B cell (primary cell): ENCODE results near the gene PIM3. TPM values are rescaled to one million over a fixed set of nuclear protein-coding genes. Genes with fewer than 3 reads are reported as not detected.

Experiments used
- ATAC-seq: fragments of 200-7000 bp; cut with Tn5 transposase; one replicate; pipeline ENCODE4 v1.10.0; 2021; ENCODE audit warnings: low read depth, mild to moderate bottlenecking, moderate number of reproducible peaks, moderate library complexity
- CTCF ChIA-PET: fragments of 350-600 bp; sonication (Branson Sonifier 250); formaldehyde crosslinking; loops from one replicate; lab custom pipeline; 2021; ENCODE audit warnings: antibody characterized with exemption, inconsistent platforms; lab: Charles Lee
- POLR2A ChIA-PET: fragments of 350-600 bp; sonication (Branson Sonifier 250); formaldehyde crosslinking; loops from one replicate; lab custom pipeline; 2021; ENCODE audit warnings: antibody characterized with exemption; lab: Charles Lee
- DNase-seq: peaks from one replicate; pipeline ENCODE4 v3.0.0; 2013
- H2AFZ ChIP-seq: 2 replicates; pipeline ENCODE4 v1.6.1; 2012; ENCODE audit warnings: mild to moderate bottlenecking, low read depth, low read length; ENCODE audit not compliant: insufficient read depth, poor library complexity, severe bottlenecking
- H3K27ac ChIP-seq, 2 donors: 1 replicate in 1 of 2; 2 replicates in 1 of 2; pipeline ENCODE4 v1.5.1; 2012 to 2013; ENCODE audit warnings: low read length in 2 of 2, mild to moderate bottlenecking in 2 of 2, moderate library complexity in 1 of 2
- H3K27me3 ChIP-seq, 4 experiments: fragments of 200-600 bp in 1 of 4; sonication (generic) in 1 of 4; replicated peaks in 1 of 4; 1 replicate in 2 of 4; 2 replicates in 2 of 4; pipeline versions ENCODE4 v1.6.1 to v1.7.0; 2013 to 2016; ENCODE audit warnings: low read length in 3 of 4, mild to moderate bottlenecking in 2 of 4, mixed read lengths in 1 of 4, moderate library complexity in 1 of 4; ENCODE audit not compliant: insufficient read depth in 4 of 4, control insufficient read depth in 3 of 4; ENCODE audit errors: control extremely low read depth in 1 of 4
- H3K36me3 ChIP-seq, 2 experiments: replicated peaks in 1 of 2; 1 replicate in 1 of 2; 2 replicates in 1 of 2; pipeline versions ENCODE4 v1.6.1 to v1.7.1; 2013; ENCODE audit warnings: low read length in 1 of 2; ENCODE audit not compliant: insufficient read depth in 2 of 2, control insufficient read depth in 1 of 2; ENCODE audit errors: control extremely low read depth in 1 of 2, extremely low read depth in 1 of 2
- H3K4me1 ChIP-seq, 2 donors: fragments of 200-600 bp in 1 of 2; sonication (generic) in 1 of 2; 1 replicate in 1 of 2; 2 replicates in 1 of 2; pipeline versions ENCODE4 v1.5.1 to v1.6.1; 2013 to 2017; ENCODE audit warnings: low read length in 2 of 2; ENCODE audit not compliant: control insufficient read depth in 2 of 2, insufficient read depth in 2 of 2
- H3K4me2 ChIP-seq: replicated peaks from 2 replicates; pipeline ENCODE3; 2012; ENCODE audit warnings: mild to moderate bottlenecking, low read depth, low read length; ENCODE audit not compliant: poor library complexity, severe bottlenecking
- H3K4me3 ChIP-seq, 5 experiments: fragments of 200-600 bp in 1 of 5; sonication (generic) in 1 of 5; 1 replicate in 3 of 5; 2 replicates in 2 of 5; pipeline versions ENCODE4 v1.5.1 to v1.7.0; 2011 to 2016; ENCODE audit warnings: low read length in 4 of 5, mild to moderate bottlenecking in 4 of 5, low read depth in 2 of 5, control low read depth in 1 of 5, moderate library complexity in 1 of 5; ENCODE audit not compliant: insufficient read depth in 1 of 5; ENCODE audit errors: control extremely low read depth in 1 of 5, extremely low read depth in 1 of 5
- H3K79me2 ChIP-seq: fragments of 200-600 bp; sonication (generic); one replicate; pipeline ENCODE4 v1.6.0; 2016; ENCODE audit warnings: low read length; ENCODE audit not compliant: control insufficient read depth, insufficient read depth
- H3K9ac ChIP-seq: fragments of 200-600 bp; sonication (generic); 2 replicates; pipeline ENCODE4 v1.6.1; 2017; ENCODE audit warnings: mild to moderate bottlenecking, low read length, moderate library complexity
- H3K9me3 ChIP-seq, 3 donors: one replicate each; pipeline versions ENCODE4 v1.6.1 to v1.7.1; 2013; ENCODE audit warnings: low read length in 2 of 3; ENCODE audit not compliant: control insufficient read depth in 2 of 3, insufficient read depth in 1 of 3; ENCODE audit errors: control extremely low read depth in 1 of 3
- H4K20me1 ChIP-seq: 2 replicates; pipeline ENCODE4 v1.6.0; 2012; ENCODE audit warnings: mild to moderate bottlenecking, low read length; ENCODE audit not compliant: insufficient read depth, control insufficient read depth, poor library complexity, severe bottlenecking
- H3K27ac Mint-ChIP-seq: one replicate; pipeline ENCODE4 v1.8.0; 2021; ENCODE audit warnings: mixed read lengths
- H3K27me3 Mint-ChIP-seq: one replicate; pipeline ENCODE4 v1.8.0; 2021; ENCODE audit warnings: mixed read lengths
- H3K4me1 Mint-ChIP-seq: one replicate; pipeline ENCODE4 v1.8.0; 2021; ENCODE audit warnings: mixed read lengths
- H3K4me3 Mint-ChIP-seq: one replicate; pipeline ENCODE4 v1.8.0; 2021; ENCODE audit warnings: mixed read lengths
- H3K9me3 Mint-ChIP-seq: one replicate; pipeline ENCODE4 v1.8.0; 2022; ENCODE audit warnings: mixed read lengths; ENCODE audit not compliant: insufficient read depth
- CTCF ChIP-seq: fragments of 200-600 bp; IDR thresholded peaks from one replicate; pipeline ENCODE4 v1.8.0; 2022; ENCODE audit warnings: antibody characterized with exemption, mild to moderate bottlenecking
- EZH2 ChIP-seq: IDR thresholded peaks from 2 replicates; pipeline ENCODE4 v1.6.1; 2012; ENCODE audit warnings: borderline replicate concordance, low read depth, mild to moderate bottlenecking, moderate library complexity, low read length; ENCODE audit not compliant: insufficient read depth, poor library complexity, severe bottlenecking
- WGBS: methylation state at CpG from one replicate; pipeline ENCODE4 v1.1.5; 2013; ENCODE audit warnings: missing lambda C conversion rate; ENCODE audit not compliant: insufficient coverage; 5-methylcytosine and 5-hydroxymethylcytosine counted together
- intact Hi-C: fragments of 100-400 bp; cut with micrococcal nuclease; formaldehyde crosslinking; loops from one replicate; pipeline ENCODE4 v1.10.0; 2022
- polyA plus RNA-seq: library from polyadenylated mRNA; depleted of rRNA; stranded (reverse); fragments of >200 nt; gene quantifications from 2 replicates; pipeline ENCODE4 v1.2.3, GENCODE V29; 2012
- total RNA-seq, 2 donors: library from RNA; stranded (reverse); fragments of 120-200 nt in 1 of 2; gene quantifications; 1 replicate in 1 of 2; 2 replicates in 1 of 2; pipeline versions ENCODE4 v1.2.3 to v1.2.4, GENCODE V29; 2013 to 2022

PIM3 gene
- total and polyA plus RNA-seq, 2 donors (not counting 1 experiment from before 2014, with no cell fraction given): 74.6 to 128 TPM

- no peak for DNase-seq
Observed at GRCh38 chr22:49963647-49964026, 3.1 kb downstream of the PIM3 start.

More at GRCh38 chr22:49963647-49964026, 3.1 kb downstream of the PIM3 start:
- Histone ChIP-seq H2AFZ (no peak overlapping the region), H3K27me3 (no peaks in the 10 kb centered on the region), H3K79me2 (peaks cover 27% of the 10 kb centered on the region), H3K9me3 (no peaks in the 10 kb centered on the region), H3K36me3 (peaks cover 0 to 30% of the 10 kb centered on the region in 2 experiments), H3K4me2 (peak overlapping the region; percentile 100), H3K27ac (peak overlapping the region in 1 of 2 donors; percentile 94), H3K4me1 (peaks cover 44 to 61% of the 10 kb centered on the region in 2 donors), H4K20me1 (peaks cover 70% of the 10 kb centered on the region), H3K9ac (no peak overlapping the region), H3K4me3 (no peak overlapping the region)
- Mint-ChIP-seq H3K27me3 (no peaks in the 10 kb centered on the region), H3K4me3 (peak overlapping the region; percentile 91), H3K4me1 (peaks cover 62% of the 10 kb centered on the region), H3K9me3 (no peaks in the 10 kb centered on the region), H3K27ac (peak overlapping the region; percentile 91)
- TF ChIP-seq CTCF: no peak
- no peak for TF ChIP-seq EZH2
- 40% methylated on average over 4 of the region's 6 CpGs for WGBS
- intact Hi-C loops: no loop called here
- CTCF ChIA-PET: interaction anchor here (0.7 to 3.8 kb wide), 6 partner anchors 8 to 67 kb away, joined by 3 to 14 read pairs (median 5); no protein-coding TSS in a partner anchor
- POLR2A ChIA-PET: interaction anchor here (5.7 kb wide), 1 partner anchor 33 kb away, joined by 75 read pairs; no protein-coding TSS in a partner anchor
- ATAC-seq: no peak
